IPS-18c (cell line): Measurements from ENCODE around the gene ARL4D.
"Not testable (repeated sequence)": the region's sequence is repeated elsewhere in the genome, so short reads cannot be mapped to it uniquely, and the experiment has no call there.

ENCODE experiments used
- H3K4me3 ChIP-seq: 2 replicates; pipeline ENCODE4 v1.7.0; 2013; ENCODE audit warnings: low read depth, mild to moderate bottlenecking, low read length, moderate library complexity; ENCODE audit not compliant: insufficient read depth
- H3K9me3 ChIP-seq: one replicate; pipeline ENCODE4 v1.6.1; 2013; ENCODE audit warnings: mild to moderate bottlenecking, low read length, moderate library complexity; ENCODE audit not compliant: control insufficient read depth, insufficient read depth

ARL4D gene

GRCh38 chr17:43384476-43384862 lies 14.3 kb upstream of the ARL4D start:
- Histone ChIP-seq H3K4me3 (no peak overlapping the region), H3K9me3 (no peaks in the 10 kb centered on the region)

DNA sequence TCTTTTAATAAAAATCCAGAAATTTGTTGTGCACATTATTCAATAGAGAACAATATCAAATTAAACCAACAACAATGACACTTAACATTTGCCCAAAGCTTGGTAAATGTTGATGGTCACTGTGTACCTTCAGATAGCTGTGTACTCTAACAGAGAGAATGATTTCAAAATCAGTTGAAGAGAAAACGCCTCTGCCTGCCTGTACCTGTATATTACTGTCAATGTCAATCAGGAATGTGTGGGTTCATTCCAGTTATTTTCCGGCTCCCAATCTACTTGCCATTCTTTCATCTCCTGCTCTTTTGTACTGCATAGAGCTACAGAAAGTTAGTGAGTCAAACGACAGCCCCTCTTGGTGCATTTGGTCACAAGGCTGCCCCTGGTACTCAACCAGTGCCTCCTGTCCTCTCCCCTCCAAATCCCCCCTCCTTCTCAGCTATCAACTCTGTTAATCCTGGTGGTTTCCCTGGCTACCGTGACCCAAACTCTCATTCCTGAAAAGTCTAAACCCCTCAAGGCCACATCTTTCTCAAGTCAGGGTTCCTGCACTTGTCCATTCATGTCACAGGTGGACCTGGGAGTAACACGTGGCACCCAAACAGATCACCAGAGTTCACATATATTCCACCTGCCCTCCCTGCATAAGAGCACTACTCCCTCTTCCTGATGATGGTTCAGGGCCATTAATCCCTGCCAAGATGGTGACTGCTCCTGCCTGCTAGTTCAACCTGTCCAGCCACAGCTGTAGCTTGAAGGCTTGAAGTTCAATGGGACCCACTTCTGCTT lies 13.6 kb upstream of the ARL4D start:
- no peaks in the 10 kb centered on the region for H3K9me3 ChIP-seq
- no peak overlapping the region for H3K4me3 ChIP-seq

GRCh38 chr17:43388359-43389045 lies 10.3 kb upstream of the ARL4D start:
- H3K4me3 ChIP-seq: peak overlapping the region; percentile 82

GRCh38 chr17:43389046-43389947 lies 9.5 kb upstream of the ARL4D start:
- peak overlapping the region; percentile 82 for H3K4me3 ChIP-seq
- no peaks in the 10 kb centered on the region for H3K9me3 ChIP-seq

More at GRCh38 chr17:43388359-43389045, 10.3 kb upstream of the ARL4D start:
- no peaks in the 10 kb centered on the region for H3K9me3 ChIP-seq

GRCh38 chr17:43392397-43392796 lies 6.4 kb upstream of the ARL4D start:
- Histone ChIP-seq H3K9me3 (no peaks in the 10 kb centered on the region), H3K4me3 (no peak overlapping the region)

- H3K4me3 ChIP-seq: no peak overlapping the region
These were observed 4.8 kb upstream of the ARL4D start for GRCh38 chr17:43393944-43394482.

DNA sequence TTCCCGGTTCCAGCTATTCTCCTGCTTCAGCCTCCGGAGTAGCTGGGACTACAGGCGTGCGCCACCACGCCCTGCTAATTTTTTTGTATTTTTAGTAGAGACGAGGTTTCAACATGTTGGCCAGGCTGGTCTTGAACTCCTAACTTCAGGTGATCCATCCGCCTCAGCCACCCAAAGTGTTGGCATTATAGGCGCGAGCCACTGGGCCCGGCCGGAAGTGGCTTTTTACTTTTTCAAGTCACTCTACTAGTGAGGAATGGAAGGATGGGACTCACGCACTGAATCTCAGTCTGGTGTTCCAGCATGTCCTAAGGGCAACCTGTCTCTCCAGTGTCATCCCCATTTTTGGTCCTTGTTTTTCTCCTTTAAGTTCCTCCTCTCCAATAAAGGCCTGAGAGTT lies 4.1 kb upstream of the ARL4D start:
- H3K9me3 ChIP-seq, H3K4me3 ChIP-seq: not testable (repeated sequence)

More at GRCh38 chr17:43393944-43394482, 4.8 kb upstream of the ARL4D start:
- H3K9me3 ChIP-seq: no peaks in the 10 kb centered on the region

GRCh38 chr17:43395165-43395564 lies 3.6 kb upstream of the ARL4D start:
- H3K4me3 ChIP-seq: no peak overlapping the region
- H3K9me3 ChIP-seq: no peaks in the 10 kb centered on the region

DNA sequence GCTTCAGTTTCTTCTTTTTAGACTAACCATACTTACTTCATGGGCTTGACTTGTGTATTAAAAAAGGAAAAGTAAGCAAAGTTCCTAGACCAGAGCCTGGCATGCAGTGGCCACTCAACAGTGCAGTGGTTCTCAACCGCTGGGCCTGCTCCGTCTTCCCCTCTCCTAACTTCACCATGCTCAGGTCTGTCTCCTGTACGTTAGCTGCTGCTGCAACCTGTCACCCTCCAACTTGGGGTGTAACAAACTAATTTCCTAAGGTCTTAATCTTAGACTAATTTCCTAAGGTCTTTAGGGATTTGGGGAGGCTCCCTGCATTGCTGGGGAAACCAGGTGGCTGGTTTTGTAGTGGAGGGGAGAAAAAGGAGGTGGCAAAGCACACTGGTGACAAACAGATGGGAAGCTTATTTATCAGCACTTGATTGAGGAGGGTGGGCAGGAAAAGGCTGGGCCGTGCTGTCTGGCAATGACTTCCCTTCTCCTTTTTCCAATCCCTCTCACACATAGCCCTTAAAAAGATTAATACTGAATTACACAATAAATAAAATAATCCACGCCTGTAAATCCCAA lies 2.2 kb upstream of the ARL4D start:
- no peak overlapping the region for H3K4me3 ChIP-seq
- no peaks in the 10 kb centered on the region for H3K9me3 ChIP-seq

GRCh38 chr17:43399839-43400328 lies 1.1 kb downstream of the ARL4D start:
- H3K4me3 ChIP-seq: peak overlapping the region; percentile 87

GRCh38 chr17:43400943-43401717 lies 2.3 kb downstream of the ARL4D start:
- Histone ChIP-seq H3K9me3 (peaks cover 2% of the 10 kb centered on the region), H3K4me3 (no peak overlapping the region)

More at GRCh38 chr17:43399839-43400328, 1.1 kb downstream of the ARL4D start:
- peaks cover 2% of the 10 kb centered on the region for H3K9me3 ChIP-seq

DNA sequence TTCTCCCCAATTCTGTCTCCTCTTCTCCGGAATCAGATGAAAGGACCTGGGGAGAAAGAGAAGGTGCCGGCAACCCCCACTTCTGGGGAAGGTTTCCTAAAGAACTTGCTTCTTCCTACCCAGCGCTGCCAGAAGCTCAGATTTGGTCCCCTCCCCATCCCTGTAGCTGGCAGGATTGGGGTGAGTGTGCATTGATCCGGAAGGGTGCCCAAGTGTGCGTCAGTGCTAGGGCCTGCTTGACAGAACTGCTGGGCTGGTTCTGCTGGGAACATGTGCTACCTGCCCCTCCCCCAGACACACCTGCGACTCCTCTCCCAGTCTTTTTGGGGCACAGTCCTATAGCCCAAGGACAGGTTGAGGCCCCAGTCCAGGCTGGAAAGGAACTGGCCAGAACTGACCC lies 3.3 kb downstream of the ARL4D start:
- H3K4me3 ChIP-seq: no peak overlapping the region
- H3K9me3 ChIP-seq: peaks cover 2% of the 10 kb centered on the region

DNA sequence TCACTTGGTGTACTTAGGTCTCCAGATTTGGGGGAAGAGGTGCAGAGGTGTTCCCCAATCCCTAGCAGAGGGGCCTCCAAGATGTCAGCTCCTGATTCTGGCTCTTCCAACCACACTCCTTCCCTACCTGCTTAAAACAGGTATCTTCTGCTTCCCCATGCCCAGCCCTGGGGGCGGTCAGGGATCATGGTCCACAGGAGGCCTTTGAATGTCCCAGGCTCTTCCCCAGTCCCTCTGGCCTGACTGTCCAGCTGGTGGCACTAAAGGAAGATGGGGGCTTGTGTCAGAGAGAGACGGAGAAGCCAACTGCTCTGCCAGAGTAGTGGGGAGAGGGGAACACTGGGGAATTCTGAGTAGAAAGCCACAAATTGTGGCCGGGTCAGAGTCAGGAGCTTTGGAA lies 3.8 kb downstream of the ARL4D start:
- Histone ChIP-seq H3K9me3 (peaks cover 2% of the 10 kb centered on the region), H3K4me3 (no peak overlapping the region)

- Histone ChIP-seq H3K9me3 (peaks cover 2% of the 10 kb centered on the region), H3K4me3 (no peak overlapping the region)
These were observed 5.1 kb downstream of the ARL4D start for GRCh38 chr17:43403846-43404245.

DNA sequence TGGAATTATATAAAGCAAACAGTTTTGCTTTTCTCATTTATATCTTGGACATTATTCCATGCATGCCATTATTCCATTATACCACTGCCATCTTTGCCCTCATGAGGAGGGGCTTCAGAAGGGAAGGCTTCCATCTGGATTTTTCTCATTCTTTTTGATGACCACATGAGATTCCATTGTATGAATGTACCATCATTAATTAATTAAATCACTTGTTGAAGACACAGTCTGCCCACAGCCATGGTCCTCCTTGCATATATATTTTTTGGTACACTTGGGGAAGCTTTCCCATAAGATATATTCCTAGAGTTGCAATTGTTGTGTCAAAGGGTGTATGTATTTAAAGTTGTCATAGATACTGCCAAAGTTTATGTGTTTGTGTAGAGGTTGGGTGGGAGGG lies 7.1 kb downstream of the ARL4D start:
- Histone ChIP-seq H3K9me3 (peaks cover 2% of the 10 kb centered on the region), H3K4me3 (no peak overlapping the region)
